K562 (cell line): ENCODE results near the gene SFXN5. TPM values are rescaled to one million over a fixed set of nuclear protein-coding genes. Genes with fewer than 3 reads are reported as not detected.

Experiments
- ATAC-seq: fragments of 200-7000 bp; cut with Tn5 transposase; 3 replicates; pipeline ENCODE4 v1.9.1; 2020; ENCODE audit warnings: moderate library complexity
- BruUV-seq: library from RNA; stranded (reverse); fragments of 400-500 nt; replicated peaks from 2 replicates; lab custom pipeline; 2021; lab: Mats Ljungman, UMichigan
- CTCF ChIA-PET: fragments of 300-600 bp; formaldehyde crosslinking; extraction: SDS; loops from one replicate; lab custom pipeline; 2021; ENCODE audit warnings: low intra/inter-chr PET ratio; lab: Yijun Ruan, JAX
- POLR2A ChIA-PET: fragments of 300-600, 350-650 bp; sonication (Branson Sonifier 250); formaldehyde crosslinking; extraction: SDS; loops from one replicate; lab custom pipeline; 2021; ENCODE audit warnings: antibody characterized with exemption, inconsistent platforms; lab: Yijun Ruan, JAX
- DNase-seq, 4 experiments: peaks; one replicate each; pipeline versions ENCODE4 v3.0.0 to v3.0.0-alpha.2; 2011 to 2018; ENCODE audit warnings: low spot score in 3 of 4, mixed read lengths in 3 of 4; ENCODE audit errors: extremely low read depth in 1 of 4
- FAIRE-seq: peaks from 2 replicates; lab custom pipeline; 2011; peaks lifted over from hg19 to GRCh38; lab: Jason Lieb, UNC
- H2AFZ ChIP-seq: 2 replicates; pipeline ENCODE4 v1.6.0; 2011; ENCODE audit warnings: low read depth, low read length, control low read depth, inconsistent platforms
- H3K27ac ChIP-seq: fragments of 200-600 bp; 3 replicates; pipeline ENCODE4 v1.8.0; 2011; ENCODE audit warnings: low read depth, mild to moderate bottlenecking, control low read depth, inconsistent platforms, low read length, moderate library complexity, mixed read lengths; ENCODE audit errors: extremely low read depth
- H3K27me3 ChIP-seq, 2 experiments: fragments of 300-600 bp in 1 of 2; 2 replicates in 1 of 2; 3 replicates in 1 of 2; pipeline versions ENCODE4 v1.6.0 to v1.8.0; 2011; ENCODE audit warnings: inconsistent platforms in 2 of 2, low read length in 2 of 2, mild to moderate bottlenecking in 1 of 2, mixed read lengths in 1 of 2, moderate library complexity in 1 of 2; ENCODE audit not compliant: control insufficient read depth in 2 of 2, insufficient read depth in 2 of 2
- H3K36me3 ChIP-seq: fragments of 300-600 bp; 3 replicates; pipeline ENCODE4 v1.8.0; 2011; ENCODE audit warnings: mild to moderate bottlenecking, low read length, inconsistent platforms; ENCODE audit not compliant: control insufficient read depth, insufficient read depth
- H3K4me1 ChIP-seq, 2 experiments: fragments of 200-600 bp in 1 of 2; replicated peaks in 1 of 2; 2 replicates in 1 of 2; 3 replicates in 1 of 2; pipeline versions ENCODE4 v1.5.1 to v1.8.0; 2011; ENCODE audit warnings: inconsistent platforms in 2 of 2, low read length in 2 of 2, mild to moderate bottlenecking in 1 of 2, mixed read lengths in 1 of 2, moderate library complexity in 1 of 2; ENCODE audit not compliant: control insufficient read depth in 2 of 2, insufficient read depth in 2 of 2
- H3K4me2 ChIP-seq: 2 replicates; pipeline ENCODE4 v1.6.1; 2011; ENCODE audit warnings: low read length, control low read depth, inconsistent platforms, mixed read lengths; ENCODE audit not compliant: insufficient read depth
- H3K4me3 ChIP-seq: fragments of 200-600 bp; sonication (generic), shearing (Covaris generic); 2 replicates; pipeline ENCODE4 v1.5.1; 2016; ENCODE audit warnings: control low read depth, inconsistent platforms
- H3K79me2 ChIP-seq: fragments of 200-600 bp; 3 replicates; pipeline ENCODE4 v1.8.0; 2011; ENCODE audit warnings: low read length, inconsistent platforms; ENCODE audit not compliant: control insufficient read depth, insufficient read depth
- H3K9ac ChIP-seq, 2 experiments: 2 replicates each; pipeline versions ENCODE4 v1.6.0 to v1.6.1; 2011; ENCODE audit warnings: low read depth in 2 of 2, low read length in 2 of 2, control low read depth in 1 of 2, inconsistent platforms in 1 of 2, mild to moderate bottlenecking in 1 of 2, mixed read lengths in 1 of 2; ENCODE audit not compliant: insufficient read depth in 1 of 2
- H3K9me1 ChIP-seq: one replicate; pipeline ENCODE4 v1.6.0; 2011; ENCODE audit warnings: inconsistent platforms, mild to moderate bottlenecking, low read length, moderate library complexity; ENCODE audit not compliant: control insufficient read depth, insufficient read depth
- H3K9me3 ChIP-seq: replicated peaks from 2 replicates; pipeline ENCODE4 v1.5.1; 2011; ENCODE audit warnings: low read depth, low read length, inconsistent platforms; ENCODE audit not compliant: control insufficient read depth, insufficient read depth
- H4K20me1 ChIP-seq: replicated peaks from 2 replicates; pipeline ENCODE4 v1.6.1; 2011; ENCODE audit warnings: low read length, inconsistent platforms, mixed read lengths; ENCODE audit not compliant: control insufficient read depth, insufficient read depth
- ARID4B ChIP-seq: sonication (generic); formaldehyde crosslinking; IDR thresholded peaks from 2 replicates; pipeline ENCODE4 v1.8.0; 2022; ENCODE audit warnings: mild to moderate bottlenecking, missing genetic modification reagents
- BACH1 ChIP-seq: fragments of 200-800 bp; sonication (Bioruptor generic); IDR thresholded peaks from 2 replicates; pipeline ENCODE4 v1.6.1; 2016; ENCODE audit warnings: missing genetic modification characterization, missing compliant biosample characterization
- CREM ChIP-seq: IDR thresholded peaks from 2 replicates; pipeline ENCODE4 v1.6.1; 2014; ENCODE audit warnings: antibody characterized with exemption, low read depth
- CXXC5 ChIP-seq: fragments of 250-450 bp; sonication (Bioruptor Pico); IDR thresholded peaks from 2 replicates; pipeline ENCODE4 v1.8.0; 2022; ENCODE audit warnings: inconsistent platforms, mild to moderate bottlenecking, moderate library complexity
- EGR1 ChIP-seq: fragments of 450-650 bp; conservative IDR thresholded peaks from 2 replicates; pipeline ENCODE4 v1.6.1; 2017; ENCODE audit warnings: mild to moderate bottlenecking
- FOXJ3 ChIP-seq: sonication (generic); formaldehyde crosslinking; IDR thresholded peaks from 2 replicates; pipeline ENCODE4 v1.4.0; 2020; ENCODE audit warnings: mild to moderate bottlenecking, missing genetic modification reagents
- FOXP1 ChIP-seq: sonication (generic); formaldehyde crosslinking; IDR thresholded peaks from 2 replicates; pipeline ENCODE4 v1.8.0; 2022; ENCODE audit warnings: mild to moderate bottlenecking, missing genetic modification reagents
- GTF2A2 ChIP-seq: IDR thresholded peaks from 2 replicates; pipeline ENCODE4 v1.6.1; 2016; ENCODE audit warnings: mild to moderate bottlenecking, missing genetic modification characterization, missing compliant biosample characterization
- HNRNPUL1 ChIP-seq: fragments of 200-400 bp; formaldehyde crosslinking; IDR thresholded peaks from 2 replicates; pipeline ENCODE4 v1.6.1; 2017; ENCODE audit warnings: low read length
- PHF21A ChIP-seq: fragments of 450-650 bp; IDR thresholded peaks from 2 replicates; pipeline ENCODE4 v1.6.1; 2017; ENCODE audit warnings: low read depth, borderline replicate concordance
- POLR2H ChIP-seq: IDR thresholded peaks from 2 replicates; pipeline ENCODE4 v1.6.1; 2016; ENCODE audit warnings: missing genetic modification characterization, low read depth, mild to moderate bottlenecking, control low read depth, missing compliant biosample characterization, moderate library complexity
- POU5F1 ChIP-seq: fragments of 150-350 bp; IDR thresholded peaks from 2 replicates; pipeline ENCODE4 v1.6.1; 2014; ENCODE audit warnings: borderline replicate concordance, low read length, low read depth, mild to moderate bottlenecking; ENCODE audit not compliant: partially characterized antibody
- SMAD2 ChIP-seq: fragments of 150-350 bp; IDR thresholded peaks from 2 replicates; pipeline ENCODE4 v1.6.1; 2014; ENCODE audit warnings: low read depth, mild to moderate bottlenecking, low read length
- SRSF1 ChIP-seq: fragments of 200-400 bp; formaldehyde crosslinking; IDR thresholded peaks from 2 replicates; pipeline ENCODE4 v1.6.1; 2017; ENCODE audit warnings: mild to moderate bottlenecking, low read depth, low read length, moderate library complexity
- ZBTB34 ChIP-seq: fragments of 250-450 bp; sonication (Bioruptor Pico); IDR thresholded peaks from 2 replicates; pipeline ENCODE4 v1.8.0; 2021; ENCODE audit warnings: mild to moderate bottlenecking, moderate library complexity
- ZNF212 ChIP-seq: fragments of 450-650 bp; formaldehyde crosslinking; IDR thresholded peaks from 2 replicates; pipeline ENCODE4 v1.4.0; 2020; ENCODE audit warnings: mild to moderate bottlenecking
- ZNF263 ChIP-seq: sonication (generic); formaldehyde crosslinking; IDR thresholded peaks from 2 replicates; pipeline ENCODE4 v1.8.0; 2022; ENCODE audit warnings: mild to moderate bottlenecking, missing genetic modification reagents, borderline replicate concordance
- WGBS: fragments of 100-300 bp; shearing (Covaris generic); methylation state at CpG from one replicate; pipeline ENCODE4 v1.1.6; 2016; ENCODE audit warnings: low coverage, mixed read lengths; ENCODE audit not compliant: insufficient coverage; ENCODE audit errors: missing lambda C conversion rate; 5-methylcytosine and 5-hydroxymethylcytosine counted together
- in situ Hi-C: fragments of 300-500 bp; cut with MboI; formaldehyde crosslinking; loops from 4 replicates; pipeline ENCODE4 v1.15.0; 2018; ENCODE audit warnings: inconsistent platforms, mixed read lengths
- intact Hi-C: fragments of 100-400 bp; cut with micrococcal nuclease; formaldehyde crosslinking; loops from 2 replicates; pipeline ENCODE4 v1.14.2; 2022
- polyA plus RNA-seq, 8 experiments: library from polyadenylated mRNA; depleted of rRNA in 4 of 8; stranded (reverse) in 5 of 8; unstranded in 3 of 8; fragments of >200 nt; fragmentation: Nextera tagmentation in 2 of 8; fragmentation: Illumina TruSeq in 1 of 8; extraction: Ambion mirVana in 2 of 8; extraction: Trizol in 1 of 8; gene quantifications; 2 replicates each; pipeline versions ENCODE4 v1.2.1 to v1.2.3, GENCODE V29; 2011 to 2014; ENCODE audit warnings: inconsistent platforms in 1 of 8, missing spikeins in 1 of 8
- total RNA-seq, 7 experiments: library from RNA; depleted of rRNA in 6 of 7; stranded (reverse); fragments of >200 nt in 6 of 7; fragmentation: Illumina TruSeq in 2 of 7; extraction: Trizol in 2 of 7; gene quantifications; 2 replicates each; pipeline versions ENCODE4 v1.2.1 to v1.2.3, GENCODE V29; 2011 to 2021; ENCODE audit warnings: low replicate concordance in 1 of 7

SFXN5 gene
- total and polyA plus RNA-seq, 9 of the 15 experiments (the other 6 are each of a cell fraction or from before 2014, with no cell fraction given) = 8.3 to 22.6 (median 16.0) TPM

- in situ Hi-C loops = no loop called here
- H3K27ac ChIP-seq = no peak overlapping the region
- no peaks in the 10 kb centered on the region for H3K79me2 ChIP-seq
- TF ChIP-seq ZBTB34 (CRISPR knock-in tag) = no peak
- TF ChIP-seq SRSF1 = no peak
- no peak for TF ChIP-seq CXXC5
- no peak for TF ChIP-seq GTF2A2 (tag)
- TF ChIP-seq ZNF263 (CRISPR knock-in tag) = no peak
- no peak for TF ChIP-seq PHF21A
- no peak for TF ChIP-seq ARID4B (CRISPR knock-in tag)
- no peak for TF ChIP-seq CREM
- no peak for TF ChIP-seq SMAD2
- no peak for TF ChIP-seq POU5F1
- no peak for TF ChIP-seq ZNF212 (CRISPR knock-in tag)
- TF ChIP-seq BACH1 (tag) = no peak
- TF ChIP-seq POLR2H (tag) = no peak
- no peak for TF ChIP-seq FOXP1 (CRISPR knock-in tag)
- no peak for TF ChIP-seq EGR1
- TF ChIP-seq FOXJ3 (CRISPR knock-in tag) = no peak
- no peak for TF ChIP-seq HNRNPUL1
- TF ChIP-seq, all 486 proteins: peak for 0
- WGBS = 86% methylated on average over 26 of the region's 26 CpGs
- ChIA-PET CTCF (no interaction called here), POLR2A (no interaction called here)
- no peak overlapping the region for H3K4me2 ChIP-seq
- H3K4me1 ChIP-seq = peaks cover 0 to 10% of the 10 kb centered on the region in 2 experiments; a peak in 1 of 5 replicates
- no peaks in the 10 kb centered on the region for H3K36me3 ChIP-seq
- intact Hi-C loops = no loop called here
- no peak overlapping the region for H2AFZ ChIP-seq
- peak overlapping the region in 1 of 2 experiments; percentile 50; a peak in 1 of 4 replicates for H3K9ac ChIP-seq
- ATAC-seq (0 out of 3 replicates have a peak, but pooled peaks have one; percentile 17), DNase-seq (no peak), FAIRE-seq (no peak)
- no peaks in the 10 kb centered on the region for H3K9me1 ChIP-seq
- no peaks in the 10 kb centered on the region for H3K9me3 ChIP-seq
- H3K27me3 ChIP-seq = no peaks in the 10 kb centered on the region
- no peak overlapping the region for H3K4me3 ChIP-seq
- BruUV-seq = no TSS peak
- no peaks in the 10 kb centered on the region for H4K20me1 ChIP-seq
Measured at GRCh38 chr2:72959995-72960981, 111.2 kb downstream of the SFXN5 start.
